HG03565 (cell line): ENCODE measurements around the gene SLC5A11.
"Not testable (repeated sequence)": the region's sequence is repeated elsewhere in the genome, so short reads cannot be mapped to it uniquely, and the experiment has no call there.

ENCODE experiments used
- ATAC-seq: cut with Tn5 transposase; IDR thresholded peaks from one replicate; pipeline ENCODE4 v1.9.1; 2021; ENCODE audit warnings: mild to moderate bottlenecking, moderate library complexity; ENCODE audit not compliant: unreplicated experiment

The SLC5A11 gene

GRCh38 chr16:24834459-24835335 lies 11.1 kb upstream of the SLC5A11 start:
- no peak for ATAC-seq

- no peak for ATAC-seq
These were observed 8.9 kb upstream of the SLC5A11 start for GRCh38 chr16:24836836-24837235.

- no peak for ATAC-seq
These were observed 7.8 kb upstream of the SLC5A11 start for GRCh38 chr16:24837969-24838368.

GRCh38 chr16:24838554-24839266 lies 7.1 kb upstream of the SLC5A11 start:
- ATAC-seq: no peak

GRCh38 chr16:24839347-24839972 lies 6.3 kb upstream of the SLC5A11 start:
- ATAC-seq: no peak

GRCh38 chr16:24841291-24841690 lies 4.5 kb upstream of the SLC5A11 start:
- ATAC-seq: no peak

GRCh38 chr16:24844101-24845030 lies 1.4 kb upstream of the SLC5A11 start:
- no peak for ATAC-seq

- not testable (repeated sequence) for ATAC-seq
These were observed 765 bp upstream of the SLC5A11 start for GRCh38 chr16:24845031-24845365.

GRCh38 chr16:24846548-24847357 lies 990 bp downstream of the SLC5A11 start:
- no peak for ATAC-seq

- ATAC-seq: no peak
These were observed 1.5 kb downstream of the SLC5A11 start for GRCh38 chr16:24847358-24847664.

GRCh38 chr16:24848065-24848464 lies 2.3 kb downstream of the SLC5A11 start:
- no peak for ATAC-seq

- no peak for ATAC-seq
These were observed 3.9 kb downstream of the SLC5A11 start for GRCh38 chr16:24849641-24850040.

GRCh38 chr16:24850289-24850938 lies 4.7 kb downstream of the SLC5A11 start:
- no peak for ATAC-seq

- no peak for ATAC-seq
These were observed 5.9 kb downstream of the SLC5A11 start for GRCh38 chr16:24851700-24852099.

GRCh38 chr16:24852281-24852721 lies 6.5 kb downstream of the SLC5A11 start:
- no peak for ATAC-seq

GRCh38 chr16:24853169-24853824 lies 7.5 kb downstream of the SLC5A11 start:
- no peak for ATAC-seq

GRCh38 chr16:24853830-24854229 lies 8.1 kb downstream of the SLC5A11 start:
- ATAC-seq: no peak

- ATAC-seq: no peak
These were observed 8.9 kb downstream of the SLC5A11 start for GRCh38 chr16:24854607-24855171.

- ATAC-seq: no peak
These were observed 9.9 kb downstream of the SLC5A11 start for GRCh38 chr16:24855678-24856077.
